Fibroblast of upper back skin (primary cell): Measurements from ENCODE around the gene HIRIP3.
A peak's percentile ranks its signal among the peaks of the same experiment; 100 is the strongest.
"Not testable (repeated sequence)": the region's sequence is repeated elsewhere in the genome, so short reads cannot be mapped to it uniquely, and the experiment has no call there.

ENCODE experiments used
- DNase-seq: peaks from one replicate; pipeline ENCODE4 v3.0.0-alpha.2; 2013

HIRIP3 gene, protein sequence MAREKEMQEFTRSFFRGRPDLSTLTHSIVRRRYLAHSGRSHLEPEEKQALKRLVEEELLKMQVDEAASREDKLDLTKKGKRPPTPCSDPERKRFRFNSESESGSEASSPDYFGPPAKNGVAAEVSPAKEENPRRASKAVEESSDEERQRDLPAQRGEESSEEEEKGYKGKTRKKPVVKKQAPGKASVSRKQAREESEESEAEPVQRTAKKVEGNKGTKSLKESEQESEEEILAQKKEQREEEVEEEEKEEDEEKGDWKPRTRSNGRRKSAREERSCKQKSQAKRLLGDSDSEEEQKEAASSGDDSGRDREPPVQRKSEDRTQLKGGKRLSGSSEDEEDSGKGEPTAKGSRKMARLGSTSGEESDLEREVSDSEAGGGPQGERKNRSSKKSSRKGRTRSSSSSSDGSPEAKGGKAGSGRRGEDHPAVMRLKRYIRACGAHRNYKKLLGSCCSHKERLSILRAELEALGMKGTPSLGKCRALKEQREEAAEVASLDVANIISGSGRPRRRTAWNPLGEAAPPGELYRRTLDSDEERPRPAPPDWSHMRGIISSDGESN

DNA sequence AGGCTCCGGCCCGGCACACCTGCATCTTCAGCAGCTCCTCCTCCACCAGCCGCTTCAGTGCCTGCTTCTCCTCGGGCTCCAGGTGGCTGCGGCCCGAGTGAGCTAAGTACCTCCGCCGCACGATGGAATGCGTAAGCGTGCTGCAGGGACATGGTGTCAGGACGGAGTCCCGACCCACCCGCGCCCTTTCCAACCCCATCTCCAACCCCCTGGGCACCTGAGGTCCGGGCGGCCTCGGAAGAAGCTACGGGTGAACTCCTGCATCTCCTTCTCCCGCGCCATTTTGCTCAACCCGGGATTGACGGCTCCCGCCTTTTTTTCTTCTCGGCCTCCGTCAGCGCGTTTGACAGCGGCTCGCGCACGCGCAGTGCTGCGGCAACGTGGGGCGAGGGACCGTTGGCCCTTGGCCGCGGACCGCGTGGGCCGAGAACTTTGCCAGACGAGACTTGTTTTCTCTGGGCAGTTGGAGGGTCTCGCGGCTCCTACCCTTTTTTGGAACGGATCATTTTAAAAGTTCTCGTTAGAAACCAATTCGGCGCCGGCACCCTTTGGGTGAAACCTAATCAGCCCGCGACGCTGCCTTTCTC is at the start of gene HIRIP3:
Gene HIRIP3, minus strand, starts transcription at position 294 of the 587 bp plus-strand sequence. Its CDS starts 12 bp downstream, at position 282.
- peak; percentile 82 for DNase-seq

DNA sequence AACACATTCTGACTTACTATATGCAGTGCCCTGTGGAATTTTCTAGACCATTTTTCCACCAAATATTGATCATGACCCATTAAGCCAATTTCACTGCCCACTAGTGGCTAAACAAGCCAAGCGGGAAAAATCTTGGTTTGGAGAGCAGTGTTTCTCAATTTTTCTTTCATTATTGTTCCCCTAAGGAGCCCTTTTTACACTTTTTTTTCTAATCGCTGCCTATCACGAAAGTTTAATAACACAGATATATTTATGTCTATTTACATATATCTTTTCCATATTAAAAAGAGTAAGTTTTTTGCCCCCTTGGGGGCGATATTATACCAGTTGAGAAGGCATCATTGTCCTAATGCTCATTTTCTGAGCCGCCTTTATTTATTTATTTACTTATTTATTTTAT is 46.4 kb upstream of the HIRIP3 start:
- peak; percentile 48 for DNase-seq

DNA sequence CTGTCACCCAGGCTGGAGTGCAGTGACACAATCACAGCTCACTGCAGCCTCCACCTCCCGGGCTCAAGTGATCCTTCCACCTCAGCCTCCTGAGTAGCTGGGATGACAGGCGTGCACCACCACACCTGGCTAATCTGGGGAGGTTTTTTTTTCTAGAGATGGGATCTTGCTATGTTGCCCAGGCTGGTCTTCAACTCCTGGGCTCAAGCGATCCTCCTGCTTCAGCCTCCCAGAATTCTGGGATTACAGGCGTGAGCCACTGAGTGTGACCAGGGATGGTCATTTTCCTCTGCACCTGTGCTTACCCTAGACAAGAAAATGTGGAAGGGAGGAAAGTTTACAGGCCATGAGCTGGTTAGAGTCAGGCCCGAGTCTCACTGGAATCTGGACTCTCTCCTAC is 45.3 kb upstream of the HIRIP3 start:
- not testable (repeated sequence) for DNase-seq

DNA sequence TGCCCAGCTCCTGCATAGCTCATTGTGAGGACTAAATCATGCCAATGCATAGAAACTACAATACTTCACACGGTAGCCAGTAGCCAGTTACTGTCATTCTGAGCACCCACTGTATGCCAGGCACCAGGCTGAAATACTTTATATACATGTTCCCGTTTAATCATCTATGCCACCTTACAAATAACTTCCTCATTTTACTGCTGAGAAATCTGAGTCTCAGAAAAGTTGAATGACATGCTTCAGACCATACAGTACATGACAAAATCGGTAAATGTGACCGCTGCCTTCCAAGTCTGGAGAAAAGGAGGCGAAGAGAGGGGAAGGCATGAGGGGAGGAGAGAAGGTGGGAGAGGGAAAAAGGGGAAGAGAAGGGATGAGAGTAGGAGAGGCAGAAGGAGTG is 44.8 kb upstream of the HIRIP3 start:
- DNase-seq = no peak

DNA sequence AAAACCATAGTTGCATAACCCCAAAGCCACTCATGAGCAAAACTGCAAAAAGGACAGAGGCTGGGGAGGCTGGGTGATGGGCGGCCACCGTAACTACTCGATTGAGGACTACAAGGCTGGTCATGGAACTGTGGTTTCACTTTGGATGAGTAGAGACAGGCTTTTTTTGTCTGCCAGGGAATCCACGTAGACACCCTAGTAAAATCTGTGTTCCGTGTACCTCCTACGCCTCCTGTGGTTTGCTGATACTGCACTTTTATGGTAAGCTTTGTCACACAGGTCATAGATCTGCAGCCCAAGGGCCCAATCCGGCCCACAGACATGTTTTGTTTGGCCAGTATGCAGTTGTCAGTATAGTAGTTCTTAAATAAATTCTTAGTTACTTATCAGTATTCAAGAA is 37.9 kb upstream of the HIRIP3 start:
- DNase-seq = no peak

DNA sequence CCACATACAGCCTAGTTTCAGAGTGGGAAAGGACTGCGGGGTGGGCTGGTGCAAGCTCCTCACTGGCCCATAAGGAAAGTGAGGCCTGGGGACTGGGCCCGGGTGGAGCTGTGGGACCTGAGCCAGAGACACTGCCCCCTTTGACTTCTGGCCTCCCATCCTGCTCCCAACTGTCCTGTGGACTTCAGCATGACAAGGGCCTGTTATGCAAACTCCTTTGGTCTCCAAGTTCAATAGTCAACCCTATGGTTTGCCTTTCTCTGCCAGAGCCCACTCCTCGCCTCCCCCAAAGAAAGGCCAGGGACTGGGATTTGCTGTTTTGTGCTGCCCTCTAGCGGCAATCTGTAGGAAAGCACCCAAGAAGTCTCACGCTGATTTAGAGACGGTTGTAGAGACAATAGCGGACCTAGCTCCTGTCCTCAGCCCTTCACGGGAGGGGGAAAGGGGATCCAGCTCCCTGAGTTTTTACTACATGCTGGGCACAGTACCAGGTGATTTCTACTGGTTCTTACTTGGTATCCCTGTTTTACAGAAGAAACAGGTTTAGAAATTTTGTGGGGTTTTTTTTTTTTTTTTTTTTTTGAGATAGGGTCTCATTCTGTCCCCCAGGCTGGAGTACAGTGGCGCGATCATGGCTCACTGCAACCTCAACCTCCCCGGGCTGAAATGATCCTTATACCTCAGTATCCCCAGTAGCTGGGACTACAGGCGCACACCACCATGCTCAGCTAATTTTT is 36.8 kb upstream of the HIRIP3 start:
- peak; percentile 62 for DNase-seq

DNA sequence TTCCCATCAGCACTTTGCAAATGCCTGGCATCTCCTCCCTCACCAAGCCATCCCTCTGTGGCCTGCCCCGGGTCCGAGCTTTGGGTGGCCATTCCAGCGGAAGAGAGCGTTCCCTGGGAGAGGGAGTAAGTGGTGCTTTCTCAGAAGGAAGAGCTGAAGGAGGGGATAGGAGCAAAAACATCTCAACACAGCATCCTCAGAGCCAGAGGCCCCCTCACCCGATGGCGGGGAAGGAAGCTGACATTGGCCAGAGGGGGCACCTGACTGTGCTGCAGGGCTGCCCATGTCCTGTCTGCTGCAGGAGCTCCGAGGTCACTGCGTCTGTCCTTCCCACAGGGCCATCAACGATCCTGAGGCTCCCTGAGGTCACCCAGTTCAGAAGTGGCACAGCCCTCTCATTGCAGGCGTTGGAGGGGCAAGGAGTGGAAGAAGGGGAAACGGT is 36.1 kb upstream of the HIRIP3 start:
- DNase-seq = no peak

DNA sequence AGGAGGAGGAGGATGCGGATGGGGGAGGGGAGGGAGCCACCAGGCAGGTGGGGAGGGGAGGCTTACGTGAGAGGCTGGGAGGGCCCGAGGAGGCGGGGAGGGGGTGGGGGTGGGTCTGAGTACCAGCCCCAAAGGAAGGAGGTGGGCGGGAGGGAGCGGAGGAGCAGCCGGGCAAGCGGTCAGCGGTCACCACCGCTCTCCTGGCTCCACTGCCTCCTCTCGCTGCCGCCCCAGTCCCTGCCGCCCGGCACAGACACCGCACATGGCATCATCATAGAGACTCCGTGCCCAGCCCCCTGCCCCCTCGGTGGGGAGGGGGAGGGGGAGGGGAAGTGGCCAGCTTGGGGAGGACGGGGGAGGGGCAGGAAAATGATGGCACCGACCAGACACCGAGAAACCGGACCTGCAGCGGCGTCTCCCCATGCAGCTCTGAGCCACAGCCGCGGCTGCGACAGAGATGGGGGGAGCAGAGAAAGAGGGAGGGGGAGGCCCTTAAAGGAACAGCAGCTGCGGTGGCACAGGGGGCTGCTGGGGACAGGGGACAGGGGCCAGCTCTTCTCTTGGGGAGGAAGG is 35.5 kb upstream of the HIRIP3 start, which contains the start of gene TLCD3B:
Gene TLCD3B, minus strand, starts transcription at position 431 of the 573 bp plus-strand sequence. CDS start 744 bp downstream, outside the sequence.
- no peak for DNase-seq

DNA sequence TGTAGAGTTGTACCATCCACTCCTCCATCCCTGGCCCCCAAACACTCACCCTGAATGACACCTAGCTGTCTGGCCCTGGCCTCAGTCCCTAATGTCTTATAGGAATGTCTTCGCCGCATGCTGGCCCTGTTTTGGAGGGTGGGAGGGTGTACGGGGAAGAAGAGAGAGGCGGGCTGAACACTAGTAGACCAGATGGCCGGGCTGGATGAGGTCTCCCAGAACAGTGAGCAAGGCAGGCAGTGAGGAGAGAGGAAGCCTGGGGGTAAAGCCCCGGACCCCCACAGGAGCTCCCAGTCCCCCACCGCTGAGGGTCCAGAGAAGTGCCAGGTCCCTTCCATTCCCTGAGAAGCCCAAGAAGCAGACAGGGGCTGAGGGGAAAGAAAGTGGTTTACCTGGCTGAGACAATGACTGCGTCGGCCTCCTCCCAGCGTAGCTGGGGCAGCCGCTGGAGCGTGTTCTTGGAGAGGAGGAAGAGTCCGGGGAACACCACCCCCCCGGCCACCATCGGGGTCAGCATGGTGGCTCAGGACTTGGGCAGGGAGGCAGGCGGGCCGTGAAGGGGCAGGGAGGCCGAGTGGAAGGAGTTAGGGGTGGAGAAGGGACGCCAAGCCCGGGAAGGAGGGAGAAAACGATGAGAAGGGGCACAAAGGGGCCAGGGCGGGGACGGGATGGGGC is 34.7 kb upstream of the HIRIP3 start:
- DNase-seq = no peak

DNA sequence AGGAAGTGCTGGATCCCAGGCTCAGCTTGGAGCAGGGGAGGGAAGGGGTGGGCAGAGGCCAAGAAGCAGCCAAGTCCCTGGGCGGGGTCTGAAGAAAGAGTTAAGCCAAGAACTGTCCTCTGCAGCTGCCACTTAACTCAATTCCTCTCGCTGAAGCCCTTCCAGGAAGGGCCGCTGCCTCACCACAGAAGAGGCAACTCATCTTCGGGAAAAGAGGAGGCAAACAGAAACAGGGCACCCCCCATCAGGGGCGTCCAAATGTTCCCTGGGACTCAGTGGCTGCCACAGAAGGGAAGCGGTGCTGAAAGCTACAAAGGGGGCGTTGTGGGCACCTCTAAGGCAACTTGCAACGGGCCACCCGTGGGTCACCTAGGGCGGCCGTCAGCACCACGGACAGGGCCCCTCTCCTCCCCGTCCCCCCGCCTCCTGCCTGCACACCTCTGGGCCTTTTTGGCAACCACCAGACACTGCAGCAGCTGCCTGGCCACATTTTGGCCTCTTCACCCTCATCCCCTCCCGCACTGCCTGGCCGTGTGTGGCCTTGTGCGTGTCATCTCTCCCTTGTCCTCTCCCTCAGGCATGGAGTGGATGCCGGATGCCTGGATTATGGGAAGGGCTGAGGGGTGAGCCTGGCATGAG is 33.1 kb upstream of the HIRIP3 start:
- no peak for DNase-seq

DNA sequence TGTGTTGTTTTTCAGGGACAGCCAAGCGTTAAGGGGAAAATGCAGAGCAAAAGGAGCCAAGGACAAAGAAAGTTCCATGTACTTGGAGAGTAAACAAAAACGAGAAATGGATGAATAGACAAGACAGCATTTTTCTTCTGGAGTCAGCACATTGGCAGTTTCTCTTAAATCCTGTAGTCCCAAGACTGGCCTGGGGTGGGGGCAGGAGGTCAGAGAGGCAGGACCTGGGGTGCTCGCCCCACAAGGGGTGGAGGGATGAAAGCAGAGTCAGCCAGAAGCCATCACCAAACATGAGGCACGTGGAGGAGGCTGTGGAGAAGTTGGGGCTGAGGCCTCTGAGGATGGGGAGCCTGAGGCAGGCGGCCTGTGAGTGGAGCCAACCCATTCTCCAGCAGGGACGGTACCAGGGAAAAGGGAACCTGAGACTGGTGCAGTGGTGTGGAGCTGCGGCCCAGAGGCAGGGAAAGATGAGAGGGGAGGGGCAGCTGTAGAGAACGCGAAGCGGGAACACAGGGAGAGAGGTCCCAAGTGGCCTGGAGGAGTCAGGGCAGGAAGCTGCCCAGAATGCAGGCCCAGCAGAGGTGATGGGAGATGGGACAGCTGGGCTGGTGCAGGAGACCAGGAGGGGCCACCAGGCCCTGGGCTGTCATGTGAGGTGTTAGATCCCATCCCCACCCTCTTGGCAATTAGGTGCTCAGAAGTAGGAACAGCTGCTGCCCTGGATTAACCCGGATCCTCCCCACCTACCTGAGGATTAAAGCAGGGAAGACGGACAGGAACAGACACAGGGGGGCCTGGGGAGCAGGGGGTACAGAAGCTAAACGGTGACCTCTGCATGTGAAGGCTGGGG is 32.4 kb upstream of the HIRIP3 start:
- DNase-seq = no peak

DNA sequence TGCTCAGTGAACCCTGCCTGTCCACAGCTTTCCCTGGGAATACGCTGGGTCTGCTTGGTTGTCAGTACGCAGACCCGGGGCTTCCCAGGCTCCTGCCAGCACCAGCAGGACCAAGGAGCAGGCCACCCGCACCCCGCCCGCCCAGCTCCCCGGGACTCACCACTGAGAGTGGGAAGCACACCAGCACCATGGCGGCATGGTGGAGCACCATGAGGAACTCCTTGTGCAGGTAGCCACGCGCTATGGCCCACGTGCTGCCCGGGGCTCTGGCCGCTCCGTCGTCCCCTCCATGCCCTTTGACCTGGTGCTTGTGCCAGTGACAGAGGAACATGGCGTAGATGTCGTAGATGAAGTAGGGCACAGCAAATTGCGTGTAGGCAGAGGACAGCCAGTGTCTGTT is 31.0 kb upstream of the HIRIP3 start:
- no peak for DNase-seq

DNA sequence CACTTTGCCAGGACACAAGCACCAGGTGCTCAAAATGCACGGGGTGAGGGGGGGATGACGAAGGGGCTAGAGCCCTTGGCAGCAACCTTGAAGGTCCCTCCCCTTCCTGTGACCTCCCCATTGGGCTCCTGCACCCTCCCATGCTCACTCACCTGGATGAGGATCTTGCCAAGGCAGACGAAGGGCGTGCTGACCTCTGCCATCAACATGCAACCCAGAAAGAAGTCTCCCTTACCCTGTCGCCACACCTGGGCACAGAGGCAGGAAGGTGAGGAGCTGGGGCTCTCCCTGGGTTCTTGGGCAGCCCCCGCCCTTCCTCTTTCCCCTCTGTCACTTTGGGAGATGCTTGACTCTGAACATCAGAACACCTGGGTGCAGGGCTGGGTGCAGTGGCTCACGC is 30.2 kb upstream of the HIRIP3 start:
- no peak for DNase-seq

DNA sequence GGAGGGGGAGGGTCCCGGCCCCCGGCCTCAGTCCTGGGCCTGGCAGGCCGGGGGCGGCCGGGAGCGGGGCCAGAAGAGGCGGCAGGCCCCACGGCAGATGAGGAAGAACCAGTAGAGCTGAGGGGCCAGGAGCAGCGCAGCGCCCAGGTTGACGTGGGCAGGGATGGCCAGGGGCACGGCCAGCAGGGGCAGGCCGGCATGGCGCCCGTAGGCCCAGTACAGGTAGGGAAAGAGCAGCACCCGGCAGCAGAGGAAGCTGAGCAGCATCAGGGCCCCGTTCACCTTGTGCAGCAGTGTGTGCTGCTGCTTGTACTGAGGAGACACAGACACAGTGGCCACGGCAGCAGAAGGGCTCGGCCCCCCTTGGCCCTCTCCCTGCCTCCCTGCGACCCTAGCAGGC is 29.7 kb upstream of the HIRIP3 start:
- DNase-seq = no peak

DNA sequence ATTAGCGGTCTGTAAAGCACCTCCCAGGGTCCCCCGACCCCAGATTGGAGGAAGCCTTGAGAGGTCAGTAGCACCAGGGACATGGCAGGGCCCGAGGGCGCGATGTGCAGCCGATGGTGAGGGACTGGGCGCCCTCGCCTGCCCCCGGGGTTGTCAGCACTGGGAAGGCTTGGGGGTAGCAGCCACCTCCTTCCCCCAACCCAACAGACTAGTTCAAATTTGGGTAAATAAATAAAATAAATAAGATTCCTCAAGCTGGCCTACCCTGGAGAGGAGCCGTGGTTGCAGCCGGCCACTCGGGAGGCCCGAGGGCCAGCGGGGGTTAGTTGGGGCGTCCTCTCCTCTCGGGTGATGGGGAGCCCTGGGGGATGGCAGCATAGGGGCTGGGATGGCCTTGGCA is 29.0 kb upstream of the HIRIP3 start:
- DNase-seq = no peak

DNA sequence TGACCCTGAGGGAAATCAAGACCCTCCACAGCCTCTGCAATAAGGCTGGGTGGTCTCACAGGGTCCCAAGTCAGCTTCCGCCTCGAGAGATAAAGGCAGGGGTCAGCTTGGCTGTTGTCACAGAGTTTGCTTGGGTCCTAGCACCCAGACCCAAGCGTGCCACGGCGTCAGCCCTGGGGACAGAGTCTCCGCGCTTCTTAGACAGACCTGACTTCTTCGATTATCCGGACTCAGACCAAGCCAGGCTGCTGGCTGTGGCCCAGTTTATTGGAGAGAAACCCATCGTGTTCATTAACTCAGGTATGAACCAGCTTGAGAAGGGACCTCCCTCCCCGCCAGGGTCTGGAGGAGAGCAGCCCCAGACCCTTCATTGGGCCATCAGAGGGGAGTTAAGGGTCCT is 28.2 kb upstream of the HIRIP3 start:
- DNase-seq = no peak

DNA sequence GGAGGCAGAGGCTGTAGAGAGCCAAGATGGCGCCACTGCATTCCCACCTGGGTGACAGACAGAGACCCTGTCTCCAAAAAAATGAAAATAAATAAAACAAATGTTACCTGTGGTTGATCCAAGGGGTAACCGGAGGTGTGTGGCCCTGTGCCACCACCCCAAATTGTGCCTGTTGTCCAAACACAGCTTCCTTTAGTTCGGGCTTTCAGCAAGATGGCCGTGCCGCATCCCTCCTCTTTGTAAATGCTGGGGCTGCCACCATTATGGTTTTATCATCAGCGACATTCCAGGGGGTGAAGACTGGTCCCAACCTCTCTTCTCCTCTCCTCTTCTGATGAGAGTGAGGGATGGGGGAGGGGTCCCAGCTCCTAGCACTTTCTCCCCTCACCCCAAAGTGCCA is 27.5 kb upstream of the HIRIP3 start, which contains the start of gene C16orf92:
Gene C16orf92, plus strand, starts transcription at position 312 of the 400 bp plus-strand sequence. CDS start 143 bp downstream, outside the sequence.
- no peak for DNase-seq

DNA sequence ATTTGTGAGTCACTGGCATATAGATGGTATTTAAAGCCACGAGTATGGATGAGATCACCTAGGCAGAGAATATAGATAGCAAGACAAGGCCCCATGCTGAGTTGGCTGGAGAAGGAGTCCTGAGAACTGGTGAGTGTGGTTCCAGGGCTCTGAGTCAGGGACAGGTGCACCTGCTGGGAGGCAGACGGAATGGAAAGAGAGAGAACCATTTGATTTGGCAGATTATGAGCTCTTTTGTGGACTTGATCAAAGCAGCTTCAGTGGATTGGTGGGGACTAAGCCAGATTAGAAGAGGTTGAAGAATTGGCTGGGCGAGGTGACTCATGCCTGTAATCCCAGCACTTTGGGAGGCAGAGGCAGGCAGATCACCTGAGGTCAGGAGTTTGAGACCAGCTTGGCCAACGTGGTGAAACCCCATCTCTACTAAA is 23.3 kb upstream of the HIRIP3 start:
- peak; percentile 66 for DNase-seq

DNA sequence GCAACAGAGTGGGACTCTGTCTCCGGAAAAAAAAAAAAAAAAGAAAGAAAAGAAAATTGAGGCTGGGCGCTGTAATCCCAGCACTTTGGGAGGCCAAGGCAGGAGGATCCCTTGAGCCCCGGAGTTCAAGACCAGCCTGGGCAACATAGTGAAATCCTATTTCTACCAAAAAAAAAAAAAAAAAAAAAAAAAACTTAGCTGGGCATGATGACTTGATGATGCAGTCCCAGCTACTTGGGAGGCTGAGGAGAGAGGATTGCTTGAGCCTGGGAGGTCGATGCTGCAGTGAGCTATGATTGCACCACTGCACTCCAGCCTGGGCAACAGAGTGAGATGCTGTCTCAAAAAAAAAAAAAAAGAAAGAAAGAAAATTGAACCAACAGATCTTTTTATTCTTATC is 22.5 kb upstream of the HIRIP3 start:
- not testable (repeated sequence) for DNase-seq

DNA sequence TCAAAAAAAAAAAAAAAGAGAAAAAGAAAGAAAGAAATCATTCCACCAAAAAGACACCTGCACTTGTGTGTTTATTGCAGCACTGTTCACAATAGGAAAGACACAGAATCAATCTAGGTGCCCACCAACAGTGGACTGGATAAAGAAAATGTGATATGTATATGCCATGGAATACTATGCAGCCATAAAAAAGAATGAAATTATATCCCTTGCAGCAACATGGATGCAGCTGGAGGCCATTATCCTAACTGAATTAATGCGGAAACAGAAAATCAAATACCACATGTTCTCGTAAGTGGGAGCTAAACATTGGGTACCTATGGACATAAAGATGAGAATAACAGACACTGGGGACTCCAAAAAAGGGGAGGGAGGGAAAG is 21.9 kb upstream of the HIRIP3 start:
- no peak for DNase-seq
